ENCODE data around the gene CPZ. TPM values are rescaled to one million over a fixed set of nuclear protein-coding genes. Genes with fewer than 3 reads are reported as not detected.

CPZ gene
- total RNA-seq, 6 experiments from 2014 or later: 1.9 to 3.5 (median 2.5) TPM

DNA sequence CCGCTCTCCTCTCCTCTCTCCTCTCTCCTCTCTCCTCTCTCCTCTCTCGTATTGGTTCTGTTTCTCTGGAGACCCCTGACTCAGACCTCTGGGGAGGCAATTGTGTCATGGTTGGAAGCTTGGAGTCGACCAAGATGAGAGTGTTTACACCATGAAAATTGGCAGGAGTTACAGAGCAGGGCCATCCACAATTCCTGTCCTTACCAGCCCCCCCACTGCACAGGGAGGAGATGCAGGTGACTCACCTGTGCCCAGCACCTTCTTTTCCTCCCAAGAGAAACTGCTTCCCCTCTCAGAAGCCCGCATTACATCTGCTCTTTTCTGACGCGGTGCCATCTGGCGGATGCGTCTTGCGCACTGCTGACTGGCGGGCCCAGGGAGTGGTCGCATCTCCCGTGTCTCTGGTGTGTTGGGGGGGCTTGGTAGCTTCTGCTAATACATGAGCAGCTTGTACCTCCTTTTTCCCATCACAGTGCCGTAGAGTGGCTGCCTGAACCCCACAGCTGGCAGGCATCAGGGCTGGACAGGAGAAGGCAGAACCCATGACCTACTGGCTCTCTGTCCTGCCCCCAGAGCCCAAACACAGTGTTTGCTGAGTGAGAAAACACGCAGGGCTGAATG, 43.7 kb upstream of the CPZ start:
- H3K27me3 Mint-ChIP-seq (ENCODE audit: insufficient read depth): peaks cover 32% of the 10 kb centered on the region
- H3K4me3 Mint-ChIP-seq: no peak overlapping the region
- peaks cover 20% of the 10 kb centered on the region for H3K4me1 Mint-ChIP-seq (ENCODE audit: low read depth)
- DNase-seq: no peak
- TF ChIP-seq, protein P1, sequence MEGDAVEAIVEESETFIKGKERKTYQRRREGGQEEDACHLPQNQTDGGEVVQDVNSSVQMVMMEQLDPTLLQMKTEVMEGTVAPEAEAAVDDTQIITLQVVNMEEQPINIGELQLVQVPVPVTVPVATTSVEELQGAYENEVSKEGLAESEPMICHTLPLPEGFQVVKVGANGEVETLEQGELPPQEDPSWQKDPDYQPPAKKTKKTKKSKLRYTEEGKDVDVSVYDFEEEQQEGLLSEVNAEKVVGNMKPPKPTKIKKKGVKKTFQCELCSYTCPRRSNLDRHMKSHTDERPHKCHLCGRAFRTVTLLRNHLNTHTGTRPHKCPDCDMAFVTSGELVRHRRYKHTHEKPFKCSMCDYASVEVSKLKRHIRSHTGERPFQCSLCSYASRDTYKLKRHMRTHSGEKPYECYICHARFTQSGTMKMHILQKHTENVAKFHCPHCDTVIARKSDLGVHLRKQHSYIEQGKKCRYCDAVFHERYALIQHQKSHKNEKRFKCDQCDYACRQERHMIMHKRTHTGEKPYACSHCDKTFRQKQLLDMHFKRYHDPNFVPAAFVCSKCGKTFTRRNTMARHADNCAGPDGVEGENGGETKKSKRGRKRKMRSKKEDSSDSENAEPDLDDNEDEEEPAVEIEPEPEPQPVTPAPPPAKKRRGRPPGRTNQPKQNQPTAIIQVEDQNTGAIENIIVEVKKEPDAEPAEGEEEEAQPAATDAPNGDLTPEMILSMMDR (IDR thresholded peaks at IDR 0.05): no peak
- no peak overlapping the region for H3K27ac Mint-ChIP-seq
- peaks cover 3% of the 10 kb centered on the region; the same call in 1 of the 2 replicates for H3K36me3 Mint-ChIP-seq (ENCODE audit: low read depth)
- peaks cover 18% of the 10 kb centered on the region for H3K9me3 Mint-ChIP-seq

GRCh38 chr4:8549352-8549931, 43.1 kb upstream of the CPZ start:
- Mint-ChIP-seq H3K4me3 (no peak overlapping the region), H3K36me3 (ENCODE audit: low read depth) (0 out of 2 replicates have a peak, but pooled peaks cover 3% of the 10 kb centered on the region), H3K27me3 (ENCODE audit: insufficient read depth) (peaks cover 32% of the 10 kb centered on the region), H3K4me1 (ENCODE audit: low read depth) (peaks cover 20% of the 10 kb centered on the region), H3K9me3 (peaks cover 12% of the 10 kb centered on the region; the same call in 1 of the 2 replicates), H3K27ac (no peak overlapping the region)
- no peak for DNase-seq
- TF ChIP-seq, protein P1 (IDR thresholded peaks at IDR 0.05): no peak

DNA sequence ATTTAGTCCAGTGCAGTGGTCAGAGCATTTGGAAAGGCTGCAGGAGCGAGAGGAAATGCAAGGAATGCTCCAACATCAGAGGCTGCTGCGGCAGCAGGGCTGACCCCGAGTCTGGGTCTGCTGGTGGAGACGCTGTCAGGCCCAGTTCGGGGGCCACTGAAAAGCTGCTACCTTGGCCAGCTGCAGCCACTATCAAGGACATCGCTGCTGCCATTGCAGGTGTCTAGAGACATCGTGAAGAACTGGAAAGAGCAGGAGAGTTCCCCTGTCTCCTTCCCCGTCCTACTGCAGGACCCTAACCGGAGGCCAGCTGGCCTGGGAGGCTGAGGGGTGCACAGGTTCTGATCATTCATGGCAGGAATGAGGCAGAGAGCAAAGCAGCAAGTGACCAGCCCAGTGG, 41.9 kb upstream of the CPZ start:
- Mint-ChIP-seq H3K4me3 (no peak overlapping the region), H3K4me1 (ENCODE audit: low read depth) (peaks cover 20% of the 10 kb centered on the region), H3K27me3 (ENCODE audit: insufficient read depth) (peaks cover 33% of the 10 kb centered on the region), H3K36me3 (ENCODE audit: low read depth) (0 out of 2 replicates have a peak, but pooled peaks cover 3% of the 10 kb centered on the region), H3K9me3 (peaks cover 5% of the 10 kb centered on the region; the same call in 1 of the 2 replicates), H3K27ac (no peak overlapping the region)
- DNase-seq: no peak
- TF ChIP-seq, protein P1 (IDR thresholded peaks at IDR 0.05): no peak

- peaks cover 5% of the 10 kb centered on the region; the same call in 1 of the 2 replicates for H3K9me3 Mint-ChIP-seq
- TF ChIP-seq, protein P1 (IDR thresholded peaks at IDR 0.05): no peak
- no peak overlapping the region for H3K4me3 Mint-ChIP-seq
- H3K36me3 Mint-ChIP-seq (ENCODE audit: low read depth): 0 out of 2 replicates have a peak, but pooled peaks cover 3% of the 10 kb centered on the region
- no peak for DNase-seq
- H3K4me1 Mint-ChIP-seq (ENCODE audit: low read depth): peaks cover 26% of the 10 kb centered on the region
- peaks cover 32% of the 10 kb centered on the region for H3K27me3 Mint-ChIP-seq (ENCODE audit: insufficient read depth)
- no peak overlapping the region for H3K27ac Mint-ChIP-seq
Measured at GRCh38 chr4:8552024-8552423, 40.5 kb upstream of the CPZ start.

GRCh38 chr4:8552581-8553205, 39.9 kb upstream of the CPZ start:
- Mint-ChIP-seq H3K9me3 (peaks cover 5% of the 10 kb centered on the region; the same call in 1 of the 2 replicates), H3K4me1 (ENCODE audit: low read depth) (peaks cover 23% of the 10 kb centered on the region), H3K27me3 (ENCODE audit: insufficient read depth) (peaks cover 32% of the 10 kb centered on the region), H3K36me3 (ENCODE audit: low read depth) (0 out of 2 replicates have a peak, but pooled peaks cover 3% of the 10 kb centered on the region), H3K27ac (no peak overlapping the region), H3K4me3 (no peak overlapping the region)
- no peak for DNase-seq
- TF ChIP-seq, protein P1 (IDR thresholded peaks at IDR 0.05): no peak
